ENCODE data around the gene TRIM73. TPM values are rescaled to one million over a fixed set of nuclear protein-coding genes. Genes with fewer than 3 reads are reported as not detected.
A peak's percentile ranks its signal among the peaks of the same experiment; 100 is the strongest.
"Not testable (repeated sequence)": the region's sequence is repeated elsewhere in the genome, so short reads cannot be mapped to it uniquely, and the experiment has no call there.

TRIM73 gene
- total and polyA plus RNA-seq, 2 experiments from 2014 or later, result 6.6 to 11.2 TPM

DNA sequence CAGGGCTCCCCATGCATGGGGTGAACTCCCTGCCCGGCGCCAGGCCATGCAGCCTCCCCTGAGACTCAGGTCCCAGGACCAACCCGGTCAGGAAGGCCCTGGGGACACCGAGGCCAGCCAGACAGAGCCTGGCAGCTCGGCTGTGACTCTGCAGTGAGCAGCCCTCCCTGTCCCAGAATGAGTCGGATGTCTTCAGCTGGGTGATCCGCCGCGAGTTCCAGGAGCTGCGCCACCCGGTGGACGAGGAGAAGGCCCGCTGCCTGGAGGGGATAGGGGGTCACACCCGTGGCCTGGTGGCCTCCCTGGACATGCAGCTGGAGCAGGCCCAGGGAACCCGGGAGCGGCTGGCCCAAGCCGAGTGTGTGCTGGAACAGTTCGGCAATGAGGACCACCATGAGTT lies 9.2 kb downstream of the TRIM73 start:
- H3K4me3 ChIP-seq; H3K27ac ChIP-seq; H3K4me1 ChIP-seq (ENCODE audit: low read depth); DNase-seq (ENCODE audit: low read depth in 1 of 2, low spot score in 1 of 2); H3K36me3 ChIP-seq; H3K9me3 ChIP-seq (ENCODE audit: low read depth); H3K27me3 ChIP-seq: not testable (repeated sequence)

DNA sequence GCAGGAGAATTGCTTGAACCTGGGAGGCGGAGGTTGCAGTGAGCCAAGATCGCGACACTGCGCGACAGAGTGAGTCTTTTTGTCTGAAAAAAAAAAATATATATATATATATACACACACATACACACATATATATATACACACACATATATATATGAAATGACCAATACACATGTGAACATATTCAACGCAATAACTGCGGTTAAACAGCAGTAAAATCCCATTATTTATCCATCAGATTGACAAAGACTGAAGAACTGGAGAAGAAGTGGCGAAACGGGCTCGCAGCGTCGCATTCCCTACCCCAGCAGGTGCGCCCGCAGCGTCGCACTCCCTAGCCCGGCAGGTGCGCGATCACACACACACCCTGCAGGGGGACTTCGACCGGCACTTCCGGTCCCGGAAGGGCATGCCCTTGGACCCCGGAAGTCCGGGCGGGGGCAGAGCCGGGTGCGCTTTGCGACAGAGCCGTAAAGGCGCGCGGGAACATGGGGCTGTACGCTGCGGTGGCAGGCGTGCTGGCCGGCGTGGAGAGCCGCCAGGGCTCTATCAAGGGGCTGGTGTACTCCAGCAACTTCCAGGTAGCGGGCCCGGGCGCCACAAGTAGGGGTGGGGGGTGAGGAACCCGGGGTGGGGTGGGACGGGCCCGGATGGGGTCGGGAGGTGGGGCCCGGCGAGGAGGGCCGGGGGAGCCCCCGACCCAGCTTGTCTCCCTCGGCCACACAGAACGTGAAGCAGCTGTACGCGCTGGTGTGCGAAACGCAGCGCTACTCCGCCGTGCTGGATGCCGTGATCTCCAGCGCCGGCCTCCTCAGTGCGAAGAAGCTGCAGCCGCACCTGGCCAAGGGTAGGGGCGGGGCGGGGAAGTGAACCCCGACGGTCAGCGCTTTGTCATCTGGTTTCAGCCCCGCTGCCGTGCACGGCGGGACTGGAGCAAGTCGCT lies 14.7 kb downstream of the TRIM73 start:
- H3K27ac ChIP-seq; H3K36me3 ChIP-seq; H3K4me1 ChIP-seq (ENCODE audit: low read depth); DNase-seq (ENCODE audit: low read depth in 1 of 2, low spot score in 1 of 2); H3K9me3 ChIP-seq (ENCODE audit: low read depth); H3K27me3 ChIP-seq: not testable (repeated sequence)
- peak overlapping the region; percentile 32 for H3K4me3 ChIP-seq

DNA sequence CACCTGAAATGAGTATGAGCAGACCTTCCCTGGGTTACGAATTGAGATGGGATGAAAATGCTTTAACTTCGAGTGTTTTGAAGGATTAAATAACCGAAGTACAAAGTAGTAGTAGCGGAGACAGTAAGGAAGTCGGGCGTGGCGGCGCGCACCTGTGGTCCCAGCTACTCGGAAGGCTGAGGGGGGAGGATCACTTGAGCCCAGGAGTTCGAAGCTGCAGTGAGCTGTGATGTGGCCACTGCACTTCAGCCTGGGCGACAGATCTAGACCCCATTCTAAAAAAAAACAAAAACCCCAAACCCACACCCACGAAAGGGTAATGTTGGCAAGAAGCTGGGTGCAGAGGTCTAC lies 15.4 kb downstream of the TRIM73 start:
- not testable (repeated sequence) for H3K27ac ChIP-seq; H3K4me3 ChIP-seq; H3K4me1 ChIP-seq (ENCODE audit: low read depth); H3K9me3 ChIP-seq (ENCODE audit: low read depth); DNase-seq (ENCODE audit: low read depth in 1 of 2, low spot score in 1 of 2); H3K36me3 ChIP-seq; H3K27me3 ChIP-seq

DNA sequence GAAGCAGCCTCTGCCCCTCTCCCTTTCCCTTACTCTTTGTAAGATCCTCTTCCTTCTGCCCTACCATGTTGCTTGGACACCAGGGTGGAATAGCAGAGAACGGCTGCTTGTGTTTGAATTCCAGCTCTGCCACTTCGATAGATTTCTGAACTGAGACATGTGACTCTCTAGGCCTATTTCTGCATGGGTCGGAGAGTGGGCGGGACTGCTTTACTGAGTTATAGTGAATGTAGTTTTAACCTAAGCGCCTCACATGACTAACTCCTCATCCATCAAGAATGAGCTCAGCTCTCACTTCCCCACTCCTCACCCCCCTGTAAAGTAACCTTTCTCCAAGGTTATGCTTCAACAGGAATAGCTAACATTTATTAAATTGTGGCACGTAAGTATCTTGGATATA lies 18.8 kb downstream of the TRIM73 start:
- not testable (repeated sequence) for H3K4me1 ChIP-seq (ENCODE audit: low read depth)

DNA sequence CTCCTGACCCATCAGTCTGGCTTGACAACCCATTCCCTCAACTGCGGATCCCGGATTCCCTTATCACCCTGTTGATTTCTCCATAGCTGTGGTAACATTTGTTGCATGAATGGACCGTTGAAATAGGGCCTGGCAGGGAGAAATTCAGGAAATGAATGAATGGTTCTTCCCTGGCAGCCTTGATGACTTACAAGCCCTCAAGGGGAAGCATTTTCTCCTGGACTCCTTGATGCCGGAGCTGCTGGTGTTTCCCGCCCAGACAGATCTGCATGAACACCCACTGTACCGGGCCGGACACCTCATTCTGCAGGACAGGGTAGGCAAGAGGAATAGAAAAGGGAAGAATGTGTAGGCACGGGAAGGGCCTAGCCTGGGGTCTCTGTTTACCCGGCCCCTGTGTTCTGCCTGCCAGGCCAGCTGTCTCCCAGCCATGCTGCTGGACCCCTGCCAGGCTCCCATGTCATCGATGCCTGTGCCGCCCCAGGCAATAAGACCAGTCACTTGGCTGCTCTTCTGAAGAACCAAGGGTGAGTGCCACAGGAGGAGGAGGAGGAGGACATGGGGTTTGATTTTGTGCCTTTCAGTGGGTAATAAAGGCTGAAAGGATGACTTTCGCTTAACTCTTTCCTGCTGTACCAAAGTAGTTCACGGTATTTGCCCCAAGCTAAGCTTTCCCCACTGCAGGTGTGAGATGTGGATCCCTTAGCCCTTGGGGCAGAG lies 19.4 kb downstream of the TRIM73 start:
- not testable (repeated sequence) for H3K27me3 ChIP-seq; H3K36me3 ChIP-seq; H3K4me1 ChIP-seq (ENCODE audit: low read depth); H3K27ac ChIP-seq; H3K9me3 ChIP-seq (ENCODE audit: low read depth); H3K4me3 ChIP-seq
- peak in 1 of 2 donors; percentile 7 for DNase-seq (ENCODE audit: low read depth in 1 of 2, low spot score in 1 of 2)

More for the DNA sequence above, 18.8 kb downstream of the TRIM73 start:
- H3K9me3 ChIP-seq (ENCODE audit: low read depth); H3K36me3 ChIP-seq; H3K27me3 ChIP-seq; H3K27ac ChIP-seq; DNase-seq (ENCODE audit: low read depth in 1 of 2, low spot score in 1 of 2); H3K4me3 ChIP-seq: not testable (repeated sequence)

DNA sequence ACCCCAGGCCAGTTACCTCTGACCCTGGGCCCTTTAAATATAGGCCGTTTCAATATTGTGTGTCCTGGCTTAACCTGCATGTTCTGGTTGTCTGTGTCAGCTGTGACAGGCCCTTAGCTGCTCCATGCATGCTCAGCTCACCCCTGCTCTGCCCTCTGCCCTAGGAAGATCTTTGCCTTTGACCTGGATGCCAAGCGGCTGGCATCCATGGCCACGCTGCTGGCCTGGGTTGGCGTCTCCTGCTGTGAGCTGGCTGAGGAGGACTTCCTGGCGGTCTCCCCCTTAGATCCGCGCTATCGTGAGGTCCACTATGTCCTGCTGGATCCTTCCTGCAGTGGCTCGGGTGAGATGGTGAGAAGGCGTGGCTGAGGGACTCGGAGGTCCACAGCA lies 20.0 kb downstream of the TRIM73 start:
- H3K4me1 ChIP-seq (ENCODE audit: low read depth); H3K9me3 ChIP-seq (ENCODE audit: low read depth); H3K36me3 ChIP-seq; H3K27ac ChIP-seq; H3K27me3 ChIP-seq; DNase-seq (ENCODE audit: low read depth in 1 of 2, low spot score in 1 of 2); H3K4me3 ChIP-seq: not testable (repeated sequence)

DNA sequence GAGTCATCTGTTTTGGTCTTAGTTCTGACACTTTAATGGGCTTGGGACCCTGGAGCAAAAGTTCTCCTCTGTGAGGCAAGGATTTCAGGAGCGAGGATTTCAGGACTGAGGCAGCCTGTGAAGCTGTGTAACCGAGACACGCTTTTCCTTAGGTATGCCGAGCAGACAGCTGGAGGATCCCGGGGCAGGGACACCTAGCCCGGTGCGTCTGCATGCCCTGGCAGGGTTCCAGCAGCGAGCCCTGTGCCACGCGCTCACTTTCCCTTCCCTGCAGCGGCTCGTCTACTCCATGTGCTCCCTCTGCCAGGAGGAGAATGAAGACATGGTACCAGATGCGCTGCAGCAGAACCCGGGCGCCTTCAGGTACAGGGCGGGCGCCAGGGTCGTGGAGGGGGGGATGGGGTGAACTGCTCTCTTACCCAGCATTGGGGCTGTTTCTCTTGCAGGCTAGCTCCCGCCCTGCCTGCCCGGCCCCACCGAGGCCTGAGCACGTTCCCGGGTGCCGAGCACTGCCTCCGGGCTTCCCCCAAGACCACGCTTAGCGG lies 20.5 kb downstream of the TRIM73 start:
- H3K27me3 ChIP-seq; H3K36me3 ChIP-seq; H3K4me1 ChIP-seq (ENCODE audit: low read depth); DNase-seq (ENCODE audit: low read depth in 1 of 2, low spot score in 1 of 2); H3K9me3 ChIP-seq (ENCODE audit: low read depth); H3K27ac ChIP-seq; H3K4me3 ChIP-seq: not testable (repeated sequence)

DNA sequence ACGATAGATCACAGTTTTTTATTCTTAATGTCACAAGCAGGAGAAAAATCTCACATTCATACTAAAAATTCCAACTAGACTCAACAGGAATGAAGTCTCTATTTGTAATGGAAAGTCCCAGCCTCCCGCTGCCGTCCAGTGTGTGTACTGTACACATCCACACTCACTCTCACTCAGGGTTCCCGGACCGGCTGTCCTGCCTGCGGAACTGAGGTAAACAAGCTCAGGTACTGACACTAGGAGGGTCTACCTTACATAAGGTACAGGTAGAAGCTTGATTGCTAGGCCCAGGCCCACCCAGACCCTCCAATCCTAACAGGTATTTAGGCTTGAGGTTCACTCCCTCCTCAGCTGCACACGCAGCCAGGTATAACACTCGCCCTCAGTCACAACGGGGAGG lies 21.4 kb downstream of the TRIM73 start:
- not testable (repeated sequence) for H3K27me3 ChIP-seq; H3K4me1 ChIP-seq (ENCODE audit: low read depth); H3K36me3 ChIP-seq; H3K9me3 ChIP-seq (ENCODE audit: low read depth); H3K27ac ChIP-seq; DNase-seq (ENCODE audit: low read depth in 1 of 2, low spot score in 1 of 2); H3K4me3 ChIP-seq

DNA sequence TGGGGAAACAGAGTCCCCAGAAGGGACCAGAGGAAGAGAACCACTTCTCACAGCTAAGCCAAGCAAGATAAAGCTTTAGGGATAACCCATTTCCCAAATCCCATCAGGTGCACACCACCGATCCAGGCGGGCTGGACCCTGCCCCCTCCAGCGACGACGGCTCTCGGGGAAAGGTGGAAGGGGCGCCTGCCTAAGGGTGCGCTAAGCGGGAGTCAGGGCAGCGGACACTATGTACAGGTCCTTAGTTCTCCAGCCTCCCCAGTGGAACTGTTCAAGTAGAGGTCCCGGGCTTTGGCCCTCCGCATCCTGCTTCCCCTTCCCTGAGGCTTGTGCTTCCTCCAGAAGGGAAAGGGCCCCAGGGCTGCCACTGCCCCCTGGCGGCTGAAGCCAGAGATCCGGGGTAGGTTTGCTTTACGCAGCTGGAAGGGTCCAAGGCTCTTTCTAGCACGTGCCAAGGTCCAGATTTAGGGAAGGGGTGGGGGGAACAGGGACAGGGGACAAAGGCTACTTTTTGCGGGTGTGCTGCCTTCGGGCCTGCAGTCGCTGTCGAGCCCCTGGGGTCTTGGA lies 22.9 kb downstream of the TRIM73 start:
- not testable (repeated sequence) for H3K9me3 ChIP-seq (ENCODE audit: low read depth); H3K27ac ChIP-seq; H3K36me3 ChIP-seq; DNase-seq (ENCODE audit: low read depth in 1 of 2, low spot score in 1 of 2); H3K4me3 ChIP-seq; H3K4me1 ChIP-seq (ENCODE audit: low read depth); H3K27me3 ChIP-seq

DNA sequence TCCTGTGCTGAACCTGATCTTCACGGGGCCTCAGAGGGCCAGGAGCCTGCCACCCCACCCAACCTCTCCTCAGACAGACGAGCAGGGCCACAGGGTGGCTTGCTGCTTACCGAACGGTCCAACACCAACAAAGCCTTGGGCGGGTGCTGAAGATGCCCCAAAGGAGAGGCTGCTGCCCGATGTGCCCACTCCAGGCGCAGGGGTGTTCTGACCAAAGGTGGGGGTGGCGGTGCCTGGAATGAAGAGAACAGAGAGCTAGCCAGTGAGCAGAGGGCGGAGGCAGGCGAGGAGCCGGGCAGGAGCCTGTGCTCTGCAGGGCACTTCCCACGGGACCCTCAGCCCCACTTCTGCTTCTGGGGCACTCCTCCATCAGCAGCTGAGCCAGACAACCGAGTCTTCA lies 23.8 kb downstream of the TRIM73 start:
- not testable (repeated sequence) for H3K27me3 ChIP-seq; H3K27ac ChIP-seq; H3K4me1 ChIP-seq (ENCODE audit: low read depth); DNase-seq (ENCODE audit: low read depth in 1 of 2, low spot score in 1 of 2); H3K4me3 ChIP-seq; H3K36me3 ChIP-seq; H3K9me3 ChIP-seq (ENCODE audit: low read depth)

DNA sequence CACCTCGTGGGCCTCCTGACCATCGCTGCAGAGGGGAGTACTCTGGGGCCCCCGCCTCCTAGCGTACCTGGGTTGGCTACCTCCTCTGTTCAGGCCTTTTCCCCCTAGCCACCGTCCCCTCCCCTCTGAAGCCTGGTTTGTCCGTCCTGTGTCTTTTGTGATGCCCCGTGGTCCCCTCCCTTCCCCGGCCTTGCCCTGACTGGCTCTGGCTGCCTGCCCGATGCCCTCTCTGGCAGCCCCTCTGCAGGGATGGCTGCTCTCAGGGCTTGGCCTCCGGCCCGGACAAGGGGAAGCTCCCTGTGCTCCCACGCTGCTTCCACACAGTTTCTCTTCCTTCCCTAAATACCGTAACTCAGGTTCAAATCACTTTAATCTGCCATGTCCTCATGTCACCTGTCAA lies 24.3 kb downstream of the TRIM73 start:
- peaks cover 11% of the 10 kb centered on the region for H3K36me3 ChIP-seq
- not testable (repeated sequence) for H3K4me3 ChIP-seq; DNase-seq (ENCODE audit: low read depth in 1 of 2, low spot score in 1 of 2); H3K4me1 ChIP-seq (ENCODE audit: low read depth); H3K27me3 ChIP-seq; H3K27ac ChIP-seq; H3K9me3 ChIP-seq (ENCODE audit: low read depth)

DNA sequence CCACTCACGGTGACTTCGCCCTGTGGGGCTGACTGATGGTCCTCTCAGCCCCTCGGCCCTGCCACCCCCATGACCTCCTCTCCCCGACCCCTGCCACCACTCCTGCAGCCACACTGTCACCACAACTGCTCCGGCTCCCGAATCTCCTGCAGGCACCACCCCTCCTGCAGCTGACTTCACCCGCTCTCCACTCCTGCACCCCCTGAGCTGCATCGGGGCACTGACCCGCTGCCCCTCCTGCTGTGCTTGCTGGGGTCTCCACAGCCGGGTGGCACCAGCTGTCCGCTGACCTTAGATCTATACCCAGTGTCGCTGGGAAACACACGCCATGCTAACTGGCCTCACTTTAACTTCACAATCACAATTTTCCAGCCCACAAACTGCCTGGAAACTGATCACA lies 24.7 kb downstream of the TRIM73 start:
- DNase-seq (ENCODE audit: low read depth in 1 of 2, low spot score in 1 of 2), result not testable (repeated sequence)
- H3K36me3 ChIP-seq, result peaks cover 11% of the 10 kb centered on the region

DNA sequence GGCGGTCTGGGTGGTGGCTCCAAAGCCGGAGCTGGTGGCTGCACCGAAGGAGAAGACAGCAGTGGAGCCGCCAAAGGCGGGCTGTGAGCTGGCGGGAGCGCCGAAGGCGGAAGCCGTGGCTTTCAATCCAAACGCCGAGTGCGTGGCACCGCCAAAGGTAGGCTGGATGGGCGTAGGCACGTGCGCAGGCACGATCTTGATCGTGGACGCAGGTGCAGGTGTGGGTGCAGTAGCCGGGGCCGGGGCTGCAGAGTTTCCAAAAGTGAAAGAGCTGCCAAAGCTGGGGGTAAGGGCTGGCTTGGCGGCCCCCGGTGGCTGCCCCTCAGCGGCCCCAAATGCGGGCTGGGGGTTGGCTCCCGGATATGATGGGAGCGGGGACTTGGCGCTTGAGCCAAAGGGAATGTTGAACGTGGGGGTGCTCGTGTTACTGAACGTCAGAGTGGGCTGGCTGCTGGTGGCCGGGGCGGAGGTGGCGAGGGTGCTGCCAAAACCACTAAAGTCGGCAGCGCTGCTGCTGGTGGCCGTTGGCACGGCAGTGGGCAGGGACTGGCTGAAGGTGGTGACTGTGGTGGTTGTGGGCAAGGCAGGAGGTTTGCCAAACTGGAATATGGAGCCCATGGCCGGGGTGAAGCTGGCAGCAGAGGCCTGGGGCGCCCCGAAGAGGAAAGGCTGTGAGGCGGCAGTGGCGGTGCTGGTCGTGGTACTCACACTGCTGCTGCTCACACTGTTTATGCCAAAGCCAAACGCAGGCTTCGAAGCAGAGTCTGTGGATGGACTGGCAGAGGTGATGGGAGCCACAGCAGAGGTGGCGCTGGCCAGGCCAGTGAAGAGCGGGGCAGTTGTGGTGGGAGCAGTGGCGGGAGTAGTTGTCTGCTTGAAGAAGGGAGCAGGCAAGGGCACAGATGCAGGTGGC lies 26.6 kb downstream of the TRIM73 start:
- not testable (repeated sequence) for DNase-seq (ENCODE audit: low read depth in 1 of 2, low spot score in 1 of 2); H3K4me3 ChIP-seq; H3K27me3 ChIP-seq; H3K27ac ChIP-seq; H3K36me3 ChIP-seq; H3K9me3 ChIP-seq (ENCODE audit: low read depth); H3K4me1 ChIP-seq (ENCODE audit: low read depth)

More for the DNA sequence above, 24.7 kb downstream of the TRIM73 start:
- not testable (repeated sequence) for H3K4me3 ChIP-seq; H3K27me3 ChIP-seq; H3K27ac ChIP-seq; H3K9me3 ChIP-seq (ENCODE audit: low read depth); H3K4me1 ChIP-seq (ENCODE audit: low read depth)
